ENCODE results near the gene COL6A5. TPM values are rescaled to one million over a fixed set of nuclear protein-coding genes. Genes with fewer than 3 reads are reported as not detected.
"Not testable (repeated sequence)": the region's sequence is repeated elsewhere in the genome, so short reads cannot be mapped to it uniquely, and the experiment has no call there.

COL6A5 gene
- total RNA-seq, 2 donors from 2014 or later, result not detected

- H3K9me3 Mint-ChIP-seq, result no peaks in the 10 kb centered on the region
Observed at GRCh38 chr3:130423064-130423463, 77.6 kb downstream of the COL6A5 start.

GRCh38 chr3:130424837-130425236 lies 79.4 kb downstream of the COL6A5 start:
- no peaks in the 10 kb centered on the region for H3K9me3 Mint-ChIP-seq
- ATAC-seq (no peak), DNase-seq (ENCODE audit: low spot score in 2 of 2) (no peak)
- no peaks in the 10 kb centered on the region for H3K36me3 Mint-ChIP-seq
- no peak overlapping the region for H3K27ac Mint-ChIP-seq

More at GRCh38 chr3:130423064-130423463, 77.6 kb downstream of the COL6A5 start:
- no peaks in the 10 kb centered on the region for H3K36me3 Mint-ChIP-seq
- DNase-seq (ENCODE audit: low spot score in 2 of 2) (no peak), ATAC-seq (no peak)
- no peak overlapping the region for H3K27ac Mint-ChIP-seq

GRCh38 chr3:130425484-130425883 lies 80.0 kb downstream of the COL6A5 start:
- Mint-ChIP-seq H3K36me3 (no peaks in the 10 kb centered on the region), H3K9me3 (no peaks in the 10 kb centered on the region), H3K27ac (no peak overlapping the region)
- ATAC-seq (no peak), DNase-seq (ENCODE audit: low spot score in 2 of 2) (no peak)

- Mint-ChIP-seq H3K27ac (no peak overlapping the region), H3K9me3 (no peaks in the 10 kb centered on the region), H3K36me3 (no peaks in the 10 kb centered on the region)
- ATAC-seq (no peak), DNase-seq (ENCODE audit: low spot score in 2 of 2) (no peak)
Observed at GRCh38 chr3:130426206-130426605, 80.7 kb downstream of the COL6A5 start.

GRCh38 chr3:130428871-130429712 lies 83.6 kb downstream of the COL6A5 start:
- no peak for DNase-seq (ENCODE audit: low spot score in 2 of 2)
- H3K27ac Mint-ChIP-seq, result no peak overlapping the region
- no peaks in the 10 kb centered on the region for H3K36me3 Mint-ChIP-seq
- no peak for ATAC-seq
- peaks cover 0 to 4% of the 10 kb centered on the region in 2 donors for H3K9me3 Mint-ChIP-seq

- no peaks in the 10 kb centered on the region for H3K36me3 Mint-ChIP-seq
- H3K9me3 Mint-ChIP-seq, result peaks cover 0 to 4% of the 10 kb centered on the region in 2 donors
- ATAC-seq (no peak), DNase-seq (ENCODE audit: low spot score in 2 of 2) (no peak)
- H3K27ac Mint-ChIP-seq, result no peak overlapping the region
Observed at GRCh38 chr3:130429713-130430023, 84.2 kb downstream of the COL6A5 start.

GRCh38 chr3:130430266-130430665 lies 84.8 kb downstream of the COL6A5 start:
- no peak for DNase-seq (ENCODE audit: low spot score in 2 of 2)
- ATAC-seq, result no peak
- Mint-ChIP-seq H3K27ac (no peak overlapping the region), H3K9me3 (peaks cover 0 to 4% of the 10 kb centered on the region in 2 donors), H3K36me3 (no peaks in the 10 kb centered on the region)

- ATAC-seq; H3K9me3 Mint-ChIP-seq; H3K27ac Mint-ChIP-seq; H3K36me3 Mint-ChIP-seq; DNase-seq (ENCODE audit: low spot score in 2 of 2): not testable (repeated sequence)
Observed at GRCh38 chr3:130432086-130432485, 86.6 kb downstream of the COL6A5 start.

- Mint-ChIP-seq H3K9me3 (peaks cover 3 to 4% of the 10 kb centered on the region in 2 donors), H3K36me3 (no peaks in the 10 kb centered on the region), H3K27ac (no peak overlapping the region)
- no peak for DNase-seq (ENCODE audit: low spot score in 2 of 2)
- no peak for ATAC-seq
Observed at GRCh38 chr3:130433306-130433705, 87.8 kb downstream of the COL6A5 start.

GRCh38 chr3:130442284-130442683 lies 96.8 kb downstream of the COL6A5 start:
- H3K36me3 Mint-ChIP-seq, result no peaks in the 10 kb centered on the region
- DNase-seq (ENCODE audit: low spot score in 2 of 2) (no peak), ATAC-seq (no peak)
- H3K27ac Mint-ChIP-seq, result no peak overlapping the region
- no peaks in the 10 kb centered on the region for H3K9me3 Mint-ChIP-seq

- ATAC-seq; H3K36me3 Mint-ChIP-seq; DNase-seq (ENCODE audit: low spot score in 2 of 2); H3K27ac Mint-ChIP-seq; H3K9me3 Mint-ChIP-seq: not testable (repeated sequence)
Observed at GRCh38 chr3:130446840-130447239, 101.4 kb downstream of the COL6A5 start.

GRCh38 chr3:130448155-130448554 lies 102.7 kb downstream of the COL6A5 start:
- not testable (repeated sequence) for DNase-seq (ENCODE audit: low spot score in 2 of 2); H3K27ac Mint-ChIP-seq; H3K9me3 Mint-ChIP-seq; H3K36me3 Mint-ChIP-seq; ATAC-seq

- ATAC-seq, result no peak
- H3K9me3 Mint-ChIP-seq, result peaks cover 2 to 4% of the 10 kb centered on the region in 2 donors
- H3K27ac Mint-ChIP-seq, result no peak overlapping the region
- no peak for DNase-seq (ENCODE audit: low spot score in 2 of 2)
- peaks cover 0 to 4% of the 10 kb centered on the region in 2 donors for H3K36me3 Mint-ChIP-seq
Observed at GRCh38 chr3:130456540-130456939, 111.1 kb downstream of the COL6A5 start.

- DNase-seq (ENCODE audit: low spot score in 2 of 2) (no peak), ATAC-seq (no peak)
- Mint-ChIP-seq H3K27ac (no peak overlapping the region), H3K36me3 (no peaks in the 10 kb centered on the region), H3K9me3 (no peaks in the 10 kb centered on the region)
Observed at GRCh38 chr3:130457671-130458070, 112.2 kb downstream of the COL6A5 start.

GRCh38 chr3:130459944-130460343 lies 114.5 kb downstream of the COL6A5 start:
- Mint-ChIP-seq H3K27ac (no peak overlapping the region), H3K36me3 (no peaks in the 10 kb centered on the region), H3K9me3 (no peaks in the 10 kb centered on the region)
- ATAC-seq, result no peak
- no peak for DNase-seq (ENCODE audit: low spot score in 2 of 2)

- H3K27ac Mint-ChIP-seq, result no peak overlapping the region
- H3K9me3 Mint-ChIP-seq, result no peaks in the 10 kb centered on the region
- H3K36me3 Mint-ChIP-seq, result no peaks in the 10 kb centered on the region
- no peak for ATAC-seq
- no peak for DNase-seq (ENCODE audit: low spot score in 2 of 2)
Observed at GRCh38 chr3:130462089-130462488, 116.6 kb downstream of the COL6A5 start.

GRCh38 chr3:130463221-130463620 lies 117.7 kb downstream of the COL6A5 start:
- DNase-seq (ENCODE audit: low spot score in 2 of 2) (no peak), ATAC-seq (no peak)
- no peaks in the 10 kb centered on the region for H3K36me3 Mint-ChIP-seq
- no peak overlapping the region for H3K27ac Mint-ChIP-seq
- no peaks in the 10 kb centered on the region for H3K9me3 Mint-ChIP-seq

GRCh38 chr3:130465521-130465920 lies 120.0 kb downstream of the COL6A5 start:
- ATAC-seq (no peak), DNase-seq (ENCODE audit: low spot score in 2 of 2) (no peak)
- no peak overlapping the region for H3K27ac Mint-ChIP-seq
- H3K9me3 Mint-ChIP-seq, result no peaks in the 10 kb centered on the region
- no peaks in the 10 kb centered on the region for H3K36me3 Mint-ChIP-seq
